22Rv1 (cell line): ENCODE measurements around the gene TCEAL4.

ENCODE experiments used
- CTCF ChIP-seq: fragments of 450-650 bp; IDR thresholded peaks from 2 replicates; pipeline ENCODE4 v1.5.1; 2017; ENCODE audit warnings: mild to moderate bottlenecking
- ZFX ChIP-seq: fragments of 450-650 bp; IDR thresholded peaks from 2 replicates; pipeline ENCODE4 v1.6.1; 2017; ENCODE audit warnings: antibody characterized with exemption, borderline replicate concordance

GRCh38 chrX:103565752-103566151 lies 19.6 kb upstream of the TCEAL4 start:
- TF ChIP-seq CTCF (no peak), ZFX (no peak)
